ENCODE data around the gene POU6F1. TPM values are rescaled to one million over a fixed set of nuclear protein-coding genes. Genes with fewer than 3 reads are reported as not detected.

Gene POU6F1
- total and polyA plus RNA-seq, 9 of the 15 experiments (the other 6 are each of a cell fraction or from before 2014, with no cell fraction given), result 0.14 to 3.3 (median 1.1) TPM

GRCh38 chr12:51246254-51246853 is 28.5 kb upstream of the POU6F1 start (continued):
- TF ChIP-seq ZC3H4 (CRISPR knock-in tag; IDR thresholded peaks at IDR 0.05; ENCODE audit: borderline replicate concordance) (no peak), REST (IDR thresholded peaks at IDR 0.05; ENCODE audit: borderline replicate concordance) (peak; percentile 41; the same call in 1 of the 2 replicates), REST (CRISPR knock-in tag; IDR thresholded peaks at IDR 0.05; ENCODE audit: low read depth) (0 out of 2 replicates have a peak, but pooled peaks have one; percentile 24), ZBTB8A (IDR thresholded peaks at IDR 0.05; ENCODE audit: partially characterized antibody) (no peak), POU5F1 (IDR thresholded peaks at IDR 0.05; ENCODE audit: borderline replicate concordance, low read depth, low read length, partially characterized antibody) (no peak), YY1 (IDR thresholded peaks at IDR 0.05; ENCODE audit: borderline replicate concordance in 1 of 3, control insufficient read depth in 1 of 3, extremely low read depth in 1 of 3, insufficient read depth in 3 of 3, insufficient read length in 1 of 3, insufficient replicate concordance in 2 of 3, low read depth in 1 of 3, low read length in 2 of 3) (no peak), CHD2 (IDR thresholded peaks at IDR 0.05; ENCODE audit: low read depth, low read length) (no peak), RFX7 (CRISPR knock-in tag; IDR thresholded peaks at IDR 0.05) (no peak), HLTF (IDR thresholded peaks at IDR 0.05) (no peak), ZNF507 (tag; conservative IDR thresholded peaks at IDR 0.05) (no peak), CBX5 (IDR thresholded peaks at IDR 0.05; ENCODE audit: borderline replicate concordance, low read depth) (no peak), RAD21 (CRISPR knock-in tag; conservative IDR thresholded peaks at IDR 0.05 in 1 of 2, IDR thresholded peaks at IDR 0.05 in 1 of 2) (peak; percentile 55 to 71)
- TF ChIP-seq, protein P1, sequence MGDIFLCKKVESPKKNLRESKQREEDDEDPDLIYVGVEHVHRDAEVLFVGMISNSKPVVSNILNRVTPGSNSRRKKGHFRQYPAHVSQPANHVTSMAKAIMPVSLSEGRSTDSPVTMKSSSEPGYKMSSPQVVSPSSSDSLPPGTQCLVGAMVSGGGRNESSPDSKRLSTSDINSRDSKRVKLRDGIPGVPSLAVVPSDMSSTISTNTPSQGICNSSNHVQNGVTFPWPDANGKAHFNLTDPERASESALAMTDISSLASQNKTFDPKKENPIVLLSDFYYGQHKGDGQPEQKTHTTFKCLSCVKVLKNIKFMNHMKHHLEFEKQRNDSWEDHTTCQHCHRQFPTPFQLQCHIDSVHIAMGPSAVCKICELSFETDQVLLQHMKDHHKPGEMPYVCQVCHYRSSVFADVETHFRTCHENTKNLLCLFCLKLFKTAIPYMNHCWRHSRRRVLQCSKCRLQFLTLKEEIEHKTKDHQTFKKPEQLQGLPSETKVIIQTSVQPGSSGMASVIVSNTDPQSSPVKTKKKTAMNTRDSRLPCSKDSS (IDR thresholded peaks at IDR 0.05; ENCODE audit: low read depth, partially characterized antibody), result no peak
- TF ChIP-seq, protein P2, sequence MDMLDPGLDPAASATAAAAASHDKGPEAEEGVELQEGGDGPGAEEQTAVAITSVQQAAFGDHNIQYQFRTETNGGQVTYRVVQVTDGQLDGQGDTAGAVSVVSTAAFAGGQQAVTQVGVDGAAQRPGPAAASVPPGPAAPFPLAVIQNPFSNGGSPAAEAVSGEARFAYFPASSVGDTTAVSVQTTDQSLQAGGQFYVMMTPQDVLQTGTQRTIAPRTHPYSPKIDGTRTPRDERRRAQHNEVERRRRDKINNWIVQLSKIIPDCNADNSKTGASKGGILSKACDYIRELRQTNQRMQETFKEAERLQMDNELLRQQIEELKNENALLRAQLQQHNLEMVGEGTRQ (CRISPR knock-in tag; IDR thresholded peaks at IDR 0.05), result no peak
- TF ChIP-seq, protein P3, sequence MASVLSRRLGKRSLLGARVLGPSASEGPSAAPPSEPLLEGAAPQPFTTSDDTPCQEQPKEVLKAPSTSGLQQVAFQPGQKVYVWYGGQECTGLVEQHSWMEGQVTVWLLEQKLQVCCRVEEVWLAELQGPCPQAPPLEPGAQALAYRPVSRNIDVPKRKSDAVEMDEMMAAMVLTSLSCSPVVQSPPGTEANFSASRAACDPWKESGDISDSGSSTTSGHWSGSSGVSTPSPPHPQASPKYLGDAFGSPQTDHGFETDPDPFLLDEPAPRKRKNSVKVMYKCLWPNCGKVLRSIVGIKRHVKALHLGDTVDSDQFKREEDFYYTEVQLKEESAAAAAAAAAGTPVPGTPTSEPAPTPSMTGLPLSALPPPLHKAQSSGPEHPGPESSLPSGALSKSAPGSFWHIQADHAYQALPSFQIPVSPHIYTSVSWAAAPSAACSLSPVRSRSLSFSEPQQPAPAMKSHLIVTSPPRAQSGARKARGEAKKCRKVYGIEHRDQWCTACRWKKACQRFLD (CRISPR knock-in tag; IDR thresholded peaks at IDR 0.05), result peak; percentile 87

Data from K562 (cell line).